Mucosa of stomach (tissue), 1 donor: ENCODE measurements around the gene AP2S1.
"Not testable (repeated sequence)": the region's sequence is repeated elsewhere in the genome, so short reads cannot be mapped to it uniquely, and the experiment has no call there.

Experiments used
- H3K27me3 ChIP-seq: one replicate; pipeline ENCODE4 v1.7.0; 2013; ENCODE audit warnings: mild to moderate bottlenecking, low read length; ENCODE audit not compliant: control insufficient read depth, insufficient read depth
- H3K36me3 ChIP-seq: one replicate; pipeline ENCODE4 v1.7.0; 2013; ENCODE audit warnings: low read length; ENCODE audit not compliant: control insufficient read depth, insufficient read depth
- H3K4me1 ChIP-seq: one replicate; pipeline ENCODE4 v1.7.0; 2013; ENCODE audit warnings: mild to moderate bottlenecking, low read length; ENCODE audit not compliant: control insufficient read depth, insufficient read depth
- H3K4me3 ChIP-seq: one replicate; pipeline ENCODE4 v1.7.0; 2013; ENCODE audit warnings: low read length
- H3K9ac ChIP-seq: one replicate; pipeline ENCODE4 v1.7.0; 2013; ENCODE audit warnings: mild to moderate bottlenecking, low read length, moderate library complexity
- H3K9me3 ChIP-seq: one replicate; pipeline ENCODE4 v1.7.0; 2013; ENCODE audit warnings: mild to moderate bottlenecking, low read length, moderate library complexity; ENCODE audit not compliant: control insufficient read depth
- donor health status: Pancreatic carcinoma.

AP2S1 gene

GRCh38 chr19:46830864-46831263, 19.8 kb downstream of the AP2S1 start:
- H3K4me1 ChIP-seq: no peaks in the 10 kb centered on the region
- H3K27me3 ChIP-seq: no peaks in the 10 kb centered on the region
- H3K4me3 ChIP-seq: no peak overlapping the region
- no peak overlapping the region for H3K9ac ChIP-seq
- no peaks in the 10 kb centered on the region for H3K9me3 ChIP-seq
- no peaks in the 10 kb centered on the region for H3K36me3 ChIP-seq

- H3K36me3 ChIP-seq: no peaks in the 10 kb centered on the region
- H3K9ac ChIP-seq: no peak overlapping the region
- H3K27me3 ChIP-seq: no peaks in the 10 kb centered on the region
- no peak overlapping the region for H3K4me3 ChIP-seq
- no peaks in the 10 kb centered on the region for H3K9me3 ChIP-seq
- H3K4me1 ChIP-seq: no peaks in the 10 kb centered on the region
Observed at GRCh38 chr19:46828484-46828883, 22.2 kb downstream of the AP2S1 start.

GRCh38 chr19:46825731-46826055, 25.0 kb downstream of the AP2S1 start:
- Histone ChIP-seq H3K4me1 (peaks cover 9% of the 10 kb centered on the region), H3K4me3 (no peak overlapping the region), H3K9ac (no peak overlapping the region), H3K36me3 (no peaks in the 10 kb centered on the region), H3K27me3 (no peaks in the 10 kb centered on the region), H3K9me3 (no peaks in the 10 kb centered on the region)

GRCh38 chr19:46824890-46825730, 25.5 kb downstream of the AP2S1 start:
- no peaks in the 10 kb centered on the region for H3K36me3 ChIP-seq
- no peak overlapping the region for H3K4me3 ChIP-seq
- no peak overlapping the region for H3K9ac ChIP-seq
- peaks cover 10% of the 10 kb centered on the region for H3K4me1 ChIP-seq
- H3K27me3 ChIP-seq: no peaks in the 10 kb centered on the region
- no peaks in the 10 kb centered on the region for H3K9me3 ChIP-seq

GRCh38 chr19:46823049-46823448, 27.6 kb downstream of the AP2S1 start:
- no peaks in the 10 kb centered on the region for H3K9me3 ChIP-seq
- H3K4me3 ChIP-seq: no peak overlapping the region
- no peak overlapping the region for H3K9ac ChIP-seq
- no peaks in the 10 kb centered on the region for H3K27me3 ChIP-seq
- H3K4me1 ChIP-seq: peaks cover 10% of the 10 kb centered on the region
- no peaks in the 10 kb centered on the region for H3K36me3 ChIP-seq

GRCh38 chr19:46822410-46822787, 28.2 kb downstream of the AP2S1 start:
- not testable (repeated sequence) for H3K36me3 ChIP-seq, H3K9ac ChIP-seq, H3K27me3 ChIP-seq, H3K4me3 ChIP-seq, H3K9me3 ChIP-seq
- H3K4me1 ChIP-seq: peaks cover 10% of the 10 kb centered on the region

GRCh38 chr19:46821512-46822409, 28.9 kb downstream of the AP2S1 start:
- Histone ChIP-seq H3K9me3 (no peaks in the 10 kb centered on the region), H3K36me3 (no peaks in the 10 kb centered on the region), H3K4me1 (peaks cover 10% of the 10 kb centered on the region), H3K27me3 (no peaks in the 10 kb centered on the region), H3K9ac (no peak overlapping the region), H3K4me3 (no peak overlapping the region)

GRCh38 chr19:46818812-46819211, 31.8 kb downstream of the AP2S1 start:
- peaks cover 11% of the 10 kb centered on the region for H3K4me1 ChIP-seq

GRCh38 chr19:46815833-46816627, 34.6 kb downstream of the AP2S1 start:
- no peaks in the 10 kb centered on the region for H3K27me3 ChIP-seq

More at GRCh38 chr19:46818812-46819211, 31.8 kb downstream of the AP2S1 start:
- no peaks in the 10 kb centered on the region for H3K36me3 ChIP-seq
- no peak overlapping the region for H3K4me3 ChIP-seq
- H3K9me3 ChIP-seq: no peaks in the 10 kb centered on the region
- no peaks in the 10 kb centered on the region for H3K27me3 ChIP-seq
- no peak overlapping the region for H3K9ac ChIP-seq

GRCh38 chr19:46813839-46814358, 36.7 kb downstream of the AP2S1 start:
- H3K9ac ChIP-seq: no peak overlapping the region
- no peak overlapping the region for H3K4me3 ChIP-seq
- H3K4me1 ChIP-seq: peaks cover 8% of the 10 kb centered on the region
- no peaks in the 10 kb centered on the region for H3K9me3 ChIP-seq
- H3K36me3 ChIP-seq: no peaks in the 10 kb centered on the region
- no peaks in the 10 kb centered on the region for H3K27me3 ChIP-seq

More at GRCh38 chr19:46815833-46816627, 34.6 kb downstream of the AP2S1 start:
- Histone ChIP-seq H3K4me3 (no peak overlapping the region), H3K4me1 (peaks cover 12% of the 10 kb centered on the region), H3K9ac (no peak overlapping the region), H3K9me3 (no peaks in the 10 kb centered on the region), H3K36me3 (no peaks in the 10 kb centered on the region)

GRCh38 chr19:46812977-46813838, 37.4 kb downstream of the AP2S1 start:
- no peak overlapping the region for H3K4me3 ChIP-seq
- no peaks in the 10 kb centered on the region for H3K36me3 ChIP-seq
- H3K9ac ChIP-seq: no peak overlapping the region
- H3K4me1 ChIP-seq: peaks cover 8% of the 10 kb centered on the region
- no peaks in the 10 kb centered on the region for H3K27me3 ChIP-seq
- no peaks in the 10 kb centered on the region for H3K9me3 ChIP-seq
